Thyroid gland (tissue), 4 donors: ENCODE results near the gene HECW1. TPM values are rescaled to one million over a fixed set of nuclear protein-coding genes. Genes with fewer than 3 reads are reported as not detected.

ENCODE experiments used
- DNase-seq, 2 donors: peaks; one replicate each; pipeline ENCODE4 v3.0.0-alpha.2; 2019
- H3K27ac ChIP-seq, 3 donors: fragments of 200-600 bp; sonication (generic); 1 replicate in 2 of 3; 2 replicates in 1 of 3; pipeline ENCODE4 v1.5.1; 2016 to 2019; ENCODE audit warnings: mild to moderate bottlenecking in 1 of 3, moderate library complexity in 1 of 3
- H3K27me3 ChIP-seq: fragments of 200-600 bp; sonication (generic); one replicate; pipeline ENCODE4 v1.5.1; 2019
- H3K36me3 ChIP-seq, 2 donors: fragments of 200-600 bp; sonication (generic); one replicate each; pipeline ENCODE4 v1.5.1; 2016 to 2019
- H3K4me1 ChIP-seq, 2 donors: fragments of 200-600 bp; sonication (generic); one replicate each; pipeline ENCODE4 v1.5.1; 2017 to 2019
- H3K4me3 ChIP-seq, 3 donors: fragments of 200-600 bp; sonication (generic); replicated peaks in 1 of 3; 1 replicate in 2 of 3; 2 replicates in 1 of 3; pipeline ENCODE4 v1.5.1; 2016; ENCODE audit warnings: mild to moderate bottlenecking in 1 of 3
- H3K9me3 ChIP-seq: fragments of 200-600 bp; sonication (generic); one replicate; pipeline ENCODE4 v1.5.1; 2017
- CTCF ChIP-seq, 6 experiments: fragments of 200-600 bp in 3 of 6; fragments of 450-650 bp in 3 of 6; sonication (generic) in 3 of 6; IDR thresholded peaks; one replicate each; pipeline ENCODE4 v1.5.1; 2016 to 2019; ENCODE audit warnings: antibody characterized with exemption in 6 of 6, mild to moderate bottlenecking in 2 of 6, inconsistent platforms in 1 of 6, moderate library complexity in 1 of 6
- POLR2A ChIP-seq, 2 donors: fragments of 450-650 bp; IDR thresholded peaks; one replicate each; pipeline ENCODE4 v1.6.1; 2017; ENCODE audit warnings: antibody characterized with exemption in 2 of 2, mild to moderate bottlenecking in 2 of 2, moderate library complexity in 1 of 2
- WGBS, 2 donors: methylation state at CpG; one replicate each; pipeline ENCODE4 v1.1.5; 2017; 5-methylcytosine and 5-hydroxymethylcytosine counted together
- intact Hi-C: fragments of 100-400 bp; cut with DNase I; formaldehyde crosslinking; loops from one replicate; pipeline ENCODE4 v1.15.1; 2023
- total RNA-seq, 4 donors: library from RNA; depleted of rRNA; stranded (reverse); fragments of >200 nt; gene quantifications; one replicate each; pipeline ENCODE4 v1.2.3, GENCODE V29; 2016

HECW1 gene
- total RNA-seq, 4 donors from 2014 or later: 0.67 to 4.7 (median 2.3) TPM

- 65 to 66% methylated on average over 3 of the region's 3 CpGs for WGBS, 2 donors
- H3K9me3 ChIP-seq: no peaks in the 10 kb centered on the region
- H3K27ac ChIP-seq: no peak overlapping the region
- peaks cover 7 to 26% of the 10 kb centered on the region in 2 donors for H3K4me1 ChIP-seq
- no peak overlapping the region for H3K4me3 ChIP-seq
- no peaks in the 10 kb centered on the region for H3K27me3 ChIP-seq
- no peak for DNase-seq
- intact Hi-C loops: no loop called here
- no peak for TF ChIP-seq POLR2A (IDR thresholded peaks at IDR 0.05)
- TF ChIP-seq CTCF (IDR thresholded peaks at IDR 0.05): no peak
- no peaks in the 10 kb centered on the region for H3K36me3 ChIP-seq
Measured at GRCh38 chr7:43114458-43114780, 2.0 kb downstream of the HECW1 start.

- H3K36me3 ChIP-seq: no peaks in the 10 kb centered on the region
- H3K9me3 ChIP-seq: no peaks in the 10 kb centered on the region
- H3K27me3 ChIP-seq: no peaks in the 10 kb centered on the region
- H3K4me3 ChIP-seq: no peak overlapping the region
- TF ChIP-seq POLR2A (IDR thresholded peaks at IDR 0.05): no peak
- TF ChIP-seq CTCF (IDR thresholded peaks at IDR 0.05): no peak
- peaks cover 7 to 23% of the 10 kb centered on the region in 2 donors for H3K4me1 ChIP-seq
- H3K27ac ChIP-seq: no peak overlapping the region
- intact Hi-C loops: no loop called here
- WGBS, 2 donors: 93% methylated on average over 2 of the region's 2 CpGs
- DNase-seq: no peak
Measured at GRCh38 chr7:43116451-43116850, 4.0 kb downstream of the HECW1 start.

GRCh38 chr7:43117095-43117494 is 4.6 kb downstream of the HECW1 start:
- Histone ChIP-seq H3K4me1 (peaks cover 7 to 23% of the 10 kb centered on the region in 2 donors), H3K9me3 (no peaks in the 10 kb centered on the region), H3K27ac (no peak overlapping the region), H3K27me3 (no peaks in the 10 kb centered on the region), H3K36me3 (no peaks in the 10 kb centered on the region), H3K4me3 (no peak overlapping the region)
- TF ChIP-seq POLR2A (IDR thresholded peaks at IDR 0.05): no peak
- no peak for TF ChIP-seq CTCF (IDR thresholded peaks at IDR 0.05)
- intact Hi-C loops: no loop called here
- DNase-seq: no peak
- WGBS, 2 donors: 80 to 94% methylated on average over 1 of the region's 1 CpG

- TF ChIP-seq CTCF (IDR thresholded peaks at IDR 0.05) (no peak), POLR2A (IDR thresholded peaks at IDR 0.05) (no peak)
- Histone ChIP-seq H3K4me1 (peaks cover 7 to 16% of the 10 kb centered on the region in 2 donors), H3K9me3 (no peaks in the 10 kb centered on the region), H3K36me3 (no peaks in the 10 kb centered on the region), H3K27me3 (no peaks in the 10 kb centered on the region), H3K4me3 (no peak overlapping the region), H3K27ac (no peak overlapping the region)
- no peak for DNase-seq
- WGBS, 2 donors: 92 to 97% methylated on average over 4 of the region's 4 CpGs
- intact Hi-C loops: no loop called here
Measured at GRCh38 chr7:43117861-43118260, 5.4 kb downstream of the HECW1 start.

GRCh38 chr7:43118313-43118712 is 5.9 kb downstream of the HECW1 start:
- 90 to 91% methylated on average over 4 of the region's 4 CpGs for WGBS, 2 donors
- H3K4me1 ChIP-seq: peaks cover 7 to 11% of the 10 kb centered on the region in 2 donors
- no peaks in the 10 kb centered on the region for H3K9me3 ChIP-seq
- no peak overlapping the region for H3K4me3 ChIP-seq
- no peak overlapping the region for H3K27ac ChIP-seq
- TF ChIP-seq POLR2A (IDR thresholded peaks at IDR 0.05) (no peak), CTCF (IDR thresholded peaks at IDR 0.05) (no peak)
- no peak for DNase-seq
- no peaks in the 10 kb centered on the region for H3K36me3 ChIP-seq
- H3K27me3 ChIP-seq: no peaks in the 10 kb centered on the region
- intact Hi-C loops: no loop called here
